ENCODE data around the gene ZSWIM3. TPM values are rescaled to one million over a fixed set of nuclear protein-coding genes. Genes with fewer than 3 reads are reported as not detected.

The ZSWIM3 gene
- total and polyA plus RNA-seq, 2 of the 13 experiments (the other 11 are each of a cell fraction or from before 2014, with no cell fraction given), result 5.2 to 5.8 TPM

DNA sequence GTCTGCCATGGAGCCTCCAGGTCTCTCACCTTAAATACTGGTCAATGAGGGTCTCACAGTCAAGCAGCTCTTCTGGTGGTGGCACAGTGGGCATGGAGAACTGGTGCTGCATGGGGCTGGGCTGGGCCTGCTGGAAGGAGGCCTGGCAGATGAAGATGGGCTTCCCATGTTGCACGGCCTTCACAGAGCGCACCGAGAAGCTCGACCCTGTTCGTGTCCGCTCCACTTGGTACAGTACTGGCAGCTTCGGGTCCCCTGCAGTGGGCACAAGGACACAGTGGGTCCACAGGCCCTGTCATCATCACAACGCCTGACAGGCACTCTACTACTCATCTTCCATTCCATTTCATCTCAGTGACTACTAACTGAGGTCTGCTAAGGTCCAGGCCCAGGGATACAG, 9.0 kb upstream of the ZSWIM3 start:
- CTCF ChIA-PET (ENCODE audit: low intra/inter-chr PET ratio, low total read pairs), result no interaction called here
- POLR2A ChIA-PET, result interaction anchor here (0.8 to 2.0 kb wide), 2 partner anchors 9 to 122 kb away, joined by 3 to 6 read pairs; no protein-coding TSS in a partner anchor
- H3K4me2 ChIP-seq (ENCODE audit: low read depth, low read length), result no peak overlapping the region
- no peaks in the 10 kb centered on the region for H3K79me2 ChIP-seq (ENCODE audit: insufficient read depth, low read length)
- no peak for FAIRE-seq
- H3K36me3 ChIP-seq (replicated peaks in 1 of 2; ENCODE audit: control insufficient read depth in 1 of 2, insufficient read depth in 2 of 2, low read length in 2 of 2), result peaks cover 13 to 26% of the 10 kb centered on the region in 2 experiments
- in situ Hi-C loops (cut with HindIII; ENCODE audit: extremely low pct_ligation_motif_present, low pct_unique_long_range_greater_than_20kb) (no loop called here), intact Hi-C loops (cut with micrococcal nuclease; ENCODE audit: unreplicated experiment) (no loop called here)
- 91% methylated on average over 8 of the region's 8 CpGs for whole genome bisulfite sequencing (ENCODE audit: low lambda C conversion rate)
- H2AFZ ChIP-seq (ENCODE audit: low read length), result no peak overlapping the region
- no peak overlapping the region for H3K4me3 ChIP-seq (replicated peaks in 1 of 3; ENCODE audit: insufficient read depth in 1 of 3, low read depth in 2 of 3, low read length in 3 of 3)
- TF ChIP-seq ZNF678 (CRISPR knock-in tag; IDR thresholded peaks at IDR 0.05) (no peak), NFIC (IDR thresholded peaks at IDR 0.05; ENCODE audit: low read length) (no peak), ZNF232 (CRISPR knock-in tag; IDR thresholded peaks at IDR 0.05; ENCODE audit: borderline replicate concordance) (no peak), ZNF660 (CRISPR knock-in tag; IDR thresholded peaks at IDR 0.05; ENCODE audit: borderline replicate concordance, low read depth) (no peak), ZNF431 (CRISPR knock-in tag; IDR thresholded peaks at IDR 0.05; ENCODE audit: borderline replicate concordance, low read depth) (no peak), NCOA1 (CRISPR knock-in tag; IDR thresholded peaks at IDR 0.05) (no peak), NFE2L1 (CRISPR knock-in tag; IDR thresholded peaks at IDR 0.05; ENCODE audit: borderline replicate concordance) (no peak), KLF12 (CRISPR knock-in tag; IDR thresholded peaks at IDR 0.05; ENCODE audit: borderline replicate concordance) (no peak), KLF13 (CRISPR knock-in tag; IDR thresholded peaks at IDR 0.05) (no peak), RARA (CRISPR knock-in tag; IDR thresholded peaks at IDR 0.05) (no peak), ZNF367 (CRISPR knock-in tag; IDR thresholded peaks at IDR 0.05; ENCODE audit: borderline replicate concordance) (no peak)
- TF ChIP-seq, protein P1, sequence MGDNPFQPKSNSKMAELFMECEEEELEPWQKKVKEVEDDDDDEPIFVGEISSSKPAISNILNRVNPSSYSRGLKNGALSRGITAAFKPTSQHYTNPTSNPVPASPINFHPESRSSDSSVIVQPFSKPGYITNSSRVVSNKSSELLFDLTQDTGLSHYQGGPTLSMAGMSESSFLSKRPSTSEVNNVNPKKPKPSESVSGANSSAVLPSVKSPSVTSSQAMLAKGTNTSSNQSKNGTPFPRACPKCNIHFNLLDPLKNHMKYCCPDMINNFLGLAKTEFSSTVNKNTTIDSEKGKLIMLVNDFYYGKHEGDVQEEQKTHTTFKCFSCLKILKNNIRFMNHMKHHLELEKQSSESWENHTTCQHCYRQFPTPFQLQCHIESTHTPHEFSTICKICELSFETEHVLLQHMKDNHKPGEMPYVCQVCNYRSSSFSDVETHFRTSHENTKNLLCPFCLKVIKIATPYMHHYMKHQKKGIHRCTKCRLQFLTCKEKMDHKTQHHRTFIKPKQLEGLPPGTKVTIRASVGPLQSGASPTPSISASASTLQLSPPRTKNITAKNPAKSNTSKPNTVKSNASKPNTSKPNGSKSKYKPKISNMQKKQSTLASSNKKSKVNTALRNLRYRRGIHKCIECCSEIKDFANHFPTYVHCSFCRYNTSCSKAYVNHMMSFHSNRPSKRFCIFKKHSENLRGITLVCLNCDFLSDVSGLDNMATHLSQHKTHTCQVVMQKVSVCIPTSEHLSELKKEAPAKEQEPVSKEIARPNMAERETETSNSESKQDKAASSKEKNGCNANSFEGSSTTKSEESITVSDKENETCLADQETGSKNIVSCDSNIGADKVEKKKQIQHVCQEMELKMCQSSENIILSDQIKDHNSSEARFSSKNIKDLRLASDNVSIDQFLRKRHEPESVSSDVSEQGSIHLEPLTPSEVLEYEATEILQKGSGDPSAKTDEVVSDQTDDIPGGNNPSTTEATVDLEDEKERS (CRISPR knock-in tag; IDR thresholded peaks at IDR 0.05), result no peak
- TF ChIP-seq, protein P2, sequence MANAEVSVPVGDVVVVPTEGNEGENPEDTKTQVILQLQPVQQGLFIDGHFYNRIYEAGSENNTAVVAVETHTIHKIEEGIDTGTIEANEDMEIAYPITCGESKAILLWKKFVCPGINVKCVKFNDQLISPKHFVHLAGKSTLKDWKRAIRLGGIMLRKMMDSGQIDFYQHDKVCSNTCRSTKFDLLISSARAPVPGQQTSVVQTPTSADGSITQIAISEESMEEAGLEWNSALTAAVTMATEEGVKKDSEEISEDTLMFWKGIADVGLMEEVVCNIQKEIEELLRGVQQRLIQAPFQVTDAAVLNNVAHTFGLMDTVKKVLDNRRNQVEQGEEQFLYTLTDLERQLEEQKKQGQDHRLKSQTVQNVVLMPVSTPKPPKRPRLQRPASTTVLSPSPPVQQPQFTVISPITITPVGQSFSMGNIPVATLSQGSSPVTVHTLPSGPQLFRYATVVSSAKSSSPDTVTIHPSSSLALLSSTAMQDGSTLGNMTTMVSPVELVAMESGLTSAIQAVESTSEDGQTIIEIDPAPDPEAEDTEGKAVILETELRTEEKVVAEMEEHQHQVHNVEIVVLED (CRISPR knock-in tag; IDR thresholded peaks at IDR 0.05; ENCODE audit: borderline replicate concordance), result no peak
- TF ChIP-seq, protein P3, sequence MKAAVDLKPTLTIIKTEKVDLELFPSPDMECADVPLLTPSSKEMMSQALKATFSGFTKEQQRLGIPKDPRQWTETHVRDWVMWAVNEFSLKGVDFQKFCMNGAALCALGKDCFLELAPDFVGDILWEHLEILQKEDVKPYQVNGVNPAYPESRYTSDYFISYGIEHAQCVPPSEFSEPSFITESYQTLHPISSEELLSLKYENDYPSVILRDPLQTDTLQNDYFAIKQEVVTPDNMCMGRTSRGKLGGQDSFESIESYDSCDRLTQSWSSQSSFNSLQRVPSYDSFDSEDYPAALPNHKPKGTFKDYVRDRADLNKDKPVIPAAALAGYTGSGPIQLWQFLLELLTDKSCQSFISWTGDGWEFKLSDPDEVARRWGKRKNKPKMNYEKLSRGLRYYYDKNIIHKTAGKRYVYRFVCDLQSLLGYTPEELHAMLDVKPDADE (CRISPR knock-in tag; IDR thresholded peaks at IDR 0.05), result no peak
- TF ChIP-seq, protein P4, sequence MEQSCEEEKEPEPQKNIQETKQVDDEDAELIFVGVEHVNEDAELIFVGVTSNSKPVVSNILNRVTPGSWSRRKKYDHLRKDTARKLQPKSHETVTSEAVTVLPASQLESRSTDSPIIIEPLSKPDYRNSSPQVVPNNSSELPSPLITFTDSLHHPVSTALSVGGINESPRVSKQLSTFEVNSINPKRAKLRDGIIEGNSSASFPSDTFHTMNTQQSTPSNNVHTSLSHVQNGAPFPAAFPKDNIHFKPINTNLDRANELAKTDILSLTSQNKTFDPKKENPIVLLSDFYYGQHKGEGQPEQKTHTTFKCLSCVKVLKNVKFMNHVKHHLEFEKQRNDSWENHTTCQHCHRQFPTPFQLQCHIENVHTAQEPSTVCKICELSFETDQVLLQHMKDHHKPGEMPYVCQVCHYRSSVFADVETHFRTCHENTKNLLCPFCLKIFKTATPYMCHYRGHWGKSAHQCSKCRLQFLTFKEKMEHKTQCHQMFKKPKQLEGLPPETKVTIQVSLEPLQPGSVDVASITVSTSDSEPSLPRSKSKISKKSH (CRISPR knock-in tag; IDR thresholded peaks at IDR 0.05; ENCODE audit: borderline replicate concordance), result no peak
- TF ChIP-seq, protein P5, sequence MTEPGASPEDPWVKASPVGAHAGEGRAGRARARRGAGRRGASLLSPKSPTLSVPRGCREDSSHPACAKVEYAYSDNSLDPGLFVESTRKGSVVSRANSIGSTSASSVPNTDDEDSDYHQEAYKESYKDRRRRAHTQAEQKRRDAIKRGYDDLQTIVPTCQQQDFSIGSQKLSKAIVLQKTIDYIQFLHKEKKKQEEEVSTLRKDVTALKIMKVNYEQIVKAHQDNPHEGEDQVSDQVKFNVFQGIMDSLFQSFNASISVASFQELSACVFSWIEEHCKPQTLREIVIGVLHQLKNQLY (CRISPR knock-in tag; IDR thresholded peaks at IDR 0.05), result no peak
- H3K27ac ChIP-seq (ENCODE audit: extremely low read length, insufficient read depth, low read length), result no peak overlapping the region
- H3K4me1 ChIP-seq (ENCODE audit: insufficient read depth, low read length), result peaks cover 4% of the 10 kb centered on the region; the same call in 1 of the 2 replicates
- no peak; the same call in 1 of the 3 replicates for ATAC-seq
- no peaks in the 10 kb centered on the region for H3K9me3 ChIP-seq (ENCODE audit: low read length)
- H3K27me3 ChIP-seq (ENCODE audit: control insufficient read depth in 1 of 2, insufficient read depth in 2 of 2, low read length in 2 of 2), result no peaks in the 10 kb centered on the region
- no TSS peak for BruUV-seq (replicated peaks)
- no peak for DNase-seq (ENCODE audit: low spot score)
- no peak overlapping the region for H3K9ac ChIP-seq (ENCODE audit: insufficient read depth, low read depth, low read length)
- H4K20me1 ChIP-seq (ENCODE audit: insufficient read depth, low read length), result no peaks in the 10 kb centered on the region

Measured in HepG2 (cell line).